H1 (cell line): ENCODE data around the gene KLHL29. TPM values are rescaled to one million over a fixed set of nuclear protein-coding genes. Genes with fewer than 3 reads are reported as not detected.

Experiments used
- CTCF ChIA-PET: fragments of 300-600 bp; sonication (Branson Sonifier 250); formaldehyde crosslinking; loops from one replicate; lab custom pipeline; 2021; ENCODE audit not compliant: partially characterized antibody; lab: Charles Lee
- POLR2A ChIA-PET: fragments of 300-600 bp; sonication (Branson Sonifier 250); formaldehyde crosslinking; loops from one replicate; lab custom pipeline; 2021; ENCODE audit warnings: inconsistent platforms; ENCODE audit not compliant: partially characterized antibody; lab: Charles Lee
- DNase-seq, 2 experiments: peaks; one replicate each; pipeline versions ENCODE4 v3.0.0 to v3.0.0-alpha.2; 2010 to 2022; ENCODE audit warnings: low spot score in 2 of 2, low read depth in 1 of 2, mixed read lengths in 1 of 2
- FAIRE-seq: peaks from 2 replicates; lab custom pipeline; 2011; peaks lifted over from hg19 to GRCh38; lab: Jason Lieb, UNC
- H2AFZ ChIP-seq: 2 replicates; pipeline ENCODE4 v1.8.1; 2012; ENCODE audit warnings: low read length, inconsistent platforms
- H2AK5ac ChIP-seq: 2 replicates; pipeline ENCODE4 v1.6.1; 2013; ENCODE audit warnings: low read depth, low read length
- H2BK120ac ChIP-seq: replicated peaks from 2 replicates; pipeline ENCODE3; 2013; ENCODE audit warnings: low read depth, low read length, inconsistent platforms
- H2BK12ac ChIP-seq: 2 replicates; pipeline ENCODE4 v1.6.1; 2013; ENCODE audit warnings: low read depth, low read length
- H2BK15ac ChIP-seq: 2 replicates; pipeline ENCODE4 v1.6.1; 2013; ENCODE audit warnings: low read length
- H2BK20ac ChIP-seq: 2 replicates; pipeline ENCODE4 v1.6.1; 2013; ENCODE audit warnings: low read length
- H2BK5ac ChIP-seq: 2 replicates; pipeline ENCODE4 v1.6.1; 2013; ENCODE audit warnings: low read depth, low read length
- H3K14ac ChIP-seq: 2 replicates; pipeline ENCODE4 v1.6.1; 2013; ENCODE audit warnings: inconsistent platforms; ENCODE audit not compliant: insufficient read length
- H3K18ac ChIP-seq: 2 replicates; pipeline ENCODE4 v1.6.1; 2013; ENCODE audit warnings: low read length; ENCODE audit errors: extremely low read depth
- H3K23ac ChIP-seq: 2 replicates; pipeline ENCODE4 v1.6.1; 2013; ENCODE audit warnings: inconsistent platforms; ENCODE audit not compliant: insufficient read length
- H3K23me2 ChIP-seq: 2 replicates; pipeline ENCODE4 v1.6.1; 2013; ENCODE audit warnings: low read depth, low read length
- H3K27ac ChIP-seq: 2 replicates; pipeline ENCODE4 v1.6.1; 2011; ENCODE audit warnings: low read depth, low read length, inconsistent platforms
- H3K27me3 ChIP-seq, 4 experiments: replicated peaks in 1 of 4; 1 replicate in 1 of 4; 2 replicates in 3 of 4; pipeline versions ENCODE4 v1.6.1 to v1.8.1; 2011 to 2013; ENCODE audit warnings: low read length in 3 of 4, mild to moderate bottlenecking in 3 of 4, inconsistent platforms in 2 of 4, mixed read lengths in 2 of 4, moderate library complexity in 1 of 4; ENCODE audit not compliant: control insufficient read depth in 3 of 4, insufficient read depth in 3 of 4; ENCODE audit errors: extremely low read depth in 1 of 4
- H3K36me3 ChIP-seq, 4 experiments: 2 replicates each; pipeline versions ENCODE4 v1.6.1 to v1.8.1; 2011 to 2013; ENCODE audit warnings: mild to moderate bottlenecking in 4 of 4, low read length in 3 of 4, moderate library complexity in 2 of 4, control low read depth in 1 of 4, inconsistent platforms in 1 of 4; ENCODE audit not compliant: insufficient read depth in 4 of 4, control insufficient read depth in 2 of 4
- H3K4ac ChIP-seq: replicated peaks from 2 replicates; pipeline ENCODE3; 2013; ENCODE audit warnings: low read length, low read depth, mixed read lengths, inconsistent platforms; ENCODE audit not compliant: insufficient read length
- H3K4me1 ChIP-seq, 4 experiments: replicated peaks in 1 of 4; 1 replicate in 1 of 4; 2 replicates in 3 of 4; pipeline versions ENCODE4 v1.6.1 to v1.8.1; 2011 to 2013; ENCODE audit warnings: low read length in 3 of 4, inconsistent platforms in 2 of 4, mixed read lengths in 1 of 4; ENCODE audit not compliant: insufficient read depth in 4 of 4, control insufficient read depth in 3 of 4
- H3K4me2 ChIP-seq, 2 experiments: 2 replicates each; pipeline versions ENCODE4 v1.6.1 to v1.8.1; 2011 to 2013; ENCODE audit warnings: low read depth in 2 of 2, low read length in 2 of 2, control low read depth in 1 of 2, inconsistent platforms in 1 of 2, mild to moderate bottlenecking in 1 of 2; ENCODE audit not compliant: insufficient read depth in 1 of 2
- H3K4me3 ChIP-seq, 4 experiments: fragments of 200-600, 300-600 bp in 1 of 4; sonication (generic), shearing (Covaris generic), sonication (Bioruptor Twin) in 1 of 4; 2 replicates each; pipeline versions ENCODE4 v1.5.1 to v1.8.1; 2011 to 2016; ENCODE audit warnings: low read length in 4 of 4, low read depth in 3 of 4, control low read depth in 2 of 4, inconsistent platforms in 2 of 4, mild to moderate bottlenecking in 2 of 4, mixed read lengths in 1 of 4, moderate library complexity in 1 of 4; ENCODE audit not compliant: insufficient read depth in 2 of 4; ENCODE audit errors: extremely low read depth in 1 of 4
- H3K56ac ChIP-seq: replicated peaks from 2 replicates; pipeline ENCODE3; 2013; ENCODE audit warnings: low read depth, mild to moderate bottlenecking, mixed read lengths, low read length, inconsistent platforms; ENCODE audit not compliant: insufficient read length
- H3K79me1 ChIP-seq: 2 replicates; pipeline ENCODE4 v1.6.1; 2013; ENCODE audit warnings: low read depth, low read length, control low read depth
- H3K79me2 ChIP-seq, 2 experiments: 2 replicates each; pipeline versions ENCODE4 v1.6.1 to v1.8.1; 2012 to 2013; ENCODE audit warnings: low read length in 2 of 2, mild to moderate bottlenecking in 2 of 2, inconsistent platforms in 1 of 2; ENCODE audit not compliant: insufficient read depth in 2 of 2, control insufficient read depth in 1 of 2
- H3K9ac ChIP-seq, 4 experiments: replicated peaks in 1 of 4; 1 replicate in 1 of 4; 2 replicates in 3 of 4; pipeline versions ENCODE4 v1.6.1 to v1.8.1; 2011 to 2013; ENCODE audit warnings: low read depth in 3 of 4, low read length in 3 of 4, control low read depth in 2 of 4, mild to moderate bottlenecking in 2 of 4, moderate library complexity in 2 of 4, inconsistent platforms in 1 of 4; ENCODE audit errors: extremely low read depth in 1 of 4
- H3K9me3 ChIP-seq, 2 experiments: 2 replicates each; pipeline versions ENCODE4 v1.6.1 to v1.8.1; 2012 to 2013; ENCODE audit warnings: mild to moderate bottlenecking in 2 of 2, moderate library complexity in 2 of 2, control low read depth in 1 of 2, inconsistent platforms in 1 of 2, low read depth in 1 of 2, low read length in 1 of 2, mixed read lengths in 1 of 2; ENCODE audit not compliant: insufficient read depth in 2 of 2
- H4K20me1 ChIP-seq, 2 experiments: replicated peaks in 1 of 2; 2 replicates each; pipeline versions ENCODE3 to v1.8.1; 2011 to 2013; ENCODE audit warnings: inconsistent platforms in 2 of 2, low read length in 2 of 2, mild to moderate bottlenecking in 1 of 2; ENCODE audit not compliant: insufficient read depth in 2 of 2, control insufficient read depth in 1 of 2
- H4K5ac ChIP-seq: 2 replicates; pipeline ENCODE4 v1.6.1; 2013; ENCODE audit warnings: low read length, low read depth, mixed read lengths, inconsistent platforms; ENCODE audit not compliant: insufficient read length
- H4K8ac ChIP-seq: 2 replicates; pipeline ENCODE4 v1.8.0; 2013; ENCODE audit warnings: mild to moderate bottlenecking, moderate library complexity, low read length, inconsistent platforms; ENCODE audit not compliant: insufficient read depth; ENCODE audit errors: extremely low read depth
- H4K91ac ChIP-seq: replicated peaks from 2 replicates; pipeline ENCODE3; 2013; ENCODE audit warnings: low read length, mixed read lengths, inconsistent platforms; ENCODE audit not compliant: insufficient read length
- BACH1 ChIP-seq: IDR thresholded peaks from 2 replicates; pipeline ENCODE4 v1.6.1; 2012; ENCODE audit warnings: low read length, improper control_type of control experiment
- CBX8 ChIP-seq: fragments of 300-800, 300-1000 bp; sonication (generic); IDR thresholded peaks from 2 replicates; pipeline ENCODE4 v1.7.1; 2016; ENCODE audit warnings: low read depth, low read length, borderline replicate concordance
- CHD1 ChIP-seq: IDR thresholded peaks from 2 replicates; pipeline ENCODE4 v1.6.1; 2012; ENCODE audit warnings: low read depth, low read length, improper control_type of control experiment
- KDM4A ChIP-seq: IDR thresholded peaks from one replicate; pipeline ENCODE4 v1.7.1; 2012; ENCODE audit warnings: low read depth, mild to moderate bottlenecking, moderate library complexity, low read length, inconsistent platforms; ENCODE audit not compliant: severe bottlenecking
- POU5F1 ChIP-seq: IDR thresholded peaks from 2 replicates; pipeline ENCODE4 v1.6.1; 2011; ENCODE audit warnings: low read depth, mild to moderate bottlenecking, low read length, moderate library complexity
- TEAD4 ChIP-seq: IDR thresholded peaks from 2 replicates; pipeline ENCODE4 v1.6.1; 2012; ENCODE audit warnings: low read depth, low read length, inconsistent platforms, mixed read lengths
- YY1 ChIP-seq: IDR thresholded peaks from 2 replicates; pipeline ENCODE4 v1.6.1; 2011; ENCODE audit warnings: low read depth, mild to moderate bottlenecking, low read length
- WGBS, 2 experiments: shearing (Covaris generic) in 1 of 2; methylation state at CpG; one replicate each; pipeline versions ENCODE4 v1.1.6 to v1.1.7; 2013 to 2015; ENCODE audit warnings: low lambda C conversion rate in 2 of 2, mixed read lengths in 2 of 2, inconsistent platforms in 1 of 2, low coverage in 1 of 2, missing lambda C conversion rate in 1 of 2; ENCODE audit not compliant: insufficient replicate concordance in 2 of 2, insufficient coverage in 1 of 2, insufficient read length in 1 of 2; ENCODE audit errors: extremely low coverage in 1 of 2, missing lambda C conversion rate in 1 of 2; 5-methylcytosine and 5-hydroxymethylcytosine counted together
- polyA plus RNA-seq, 7 experiments: library from polyadenylated mRNA; depleted of rRNA in 3 of 7; stranded (reverse) in 5 of 7; unstranded in 2 of 7; fragments of >200 nt in 5 of 7; fragments of 200-250 nt in 2 of 7; gene quantifications; 1 replicate in 5 of 7; 2 replicates in 1 of 7; 4 replicates in 1 of 7; pipeline versions ENCODE4 v1.2.1 to v1.2.3, GENCODE V29; 2011 to 2013; ENCODE audit warnings: missing spikeins in 2 of 7, mixed read lengths in 2 of 7
- total RNA-seq: library from RNA; stranded (reverse); fragmentation: NEBNext Ultra II Directional; extraction: Animal tissue kit (Norgen Biotek cat#: 25700); gene quantifications from 2 replicates; pipeline ENCODE4 v1.2.1, GENCODE V29; 2021
- TF ChIP-seq, protein P1 (sequence below): IDR thresholded peaks from 2 replicates; pipeline ENCODE4 v1.6.1; 2012; ENCODE audit warnings: low read length, inconsistent platforms
- TF ChIP-seq, protein P2 (sequence below): IDR thresholded peaks from 2 replicates; pipeline ENCODE4 v1.6.1; 2011; ENCODE audit warnings: low read length, improper control_type of control experiment

KLHL29 gene
- total and polyA plus RNA-seq, 2 of the 8 experiments (the other 6 are each of a cell fraction or from before 2014, with no cell fraction given): 1.1 to 4.7 TPM

GRCh38 chr2:23504591-23504990 lies 119.6 kb downstream of the KLHL29 start:
- Histone ChIP-seq H3K4ac (no peak overlapping the region), H3K9ac (no peak overlapping the region), H4K5ac (no peak overlapping the region), H2AK5ac (no peak overlapping the region), H3K18ac (no peak overlapping the region), H3K27ac (no peak overlapping the region), H2BK20ac (no peak overlapping the region), H3K4me1 (peaks cover 0 to 4% (median 0%) of the 10 kb centered on the region in 4 experiments; a peak in 4 of 7 replicates), H3K79me2 (no peaks in the 10 kb centered on the region), H3K23me2 (no peaks in the 10 kb centered on the region; the same call in 1 of the 2 replicates), H3K36me3 (no peaks in the 10 kb centered on the region), H2AFZ (no peak overlapping the region), H3K14ac (no peak overlapping the region), H4K20me1 (no peaks in the 10 kb centered on the region), H3K9me3 (no peaks in the 10 kb centered on the region), H3K27me3 (no peaks in the 10 kb centered on the region), H4K91ac (no peak overlapping the region), H3K4me3 (no peak overlapping the region), H2BK12ac (no peak overlapping the region), H4K8ac (no peak overlapping the region; the same call in 1 of the 2 replicates), H3K4me2 (no peak overlapping the region), H2BK15ac (no peak overlapping the region), H2BK5ac (no peak overlapping the region), H3K56ac (no peak overlapping the region), H2BK120ac (no peak overlapping the region), H3K23ac (no peak overlapping the region), H3K79me1 (no peaks in the 10 kb centered on the region)
- no peak for DNase-seq
- POLR2A ChIA-PET: no interaction called here
- TF ChIP-seq, protein P1, sequence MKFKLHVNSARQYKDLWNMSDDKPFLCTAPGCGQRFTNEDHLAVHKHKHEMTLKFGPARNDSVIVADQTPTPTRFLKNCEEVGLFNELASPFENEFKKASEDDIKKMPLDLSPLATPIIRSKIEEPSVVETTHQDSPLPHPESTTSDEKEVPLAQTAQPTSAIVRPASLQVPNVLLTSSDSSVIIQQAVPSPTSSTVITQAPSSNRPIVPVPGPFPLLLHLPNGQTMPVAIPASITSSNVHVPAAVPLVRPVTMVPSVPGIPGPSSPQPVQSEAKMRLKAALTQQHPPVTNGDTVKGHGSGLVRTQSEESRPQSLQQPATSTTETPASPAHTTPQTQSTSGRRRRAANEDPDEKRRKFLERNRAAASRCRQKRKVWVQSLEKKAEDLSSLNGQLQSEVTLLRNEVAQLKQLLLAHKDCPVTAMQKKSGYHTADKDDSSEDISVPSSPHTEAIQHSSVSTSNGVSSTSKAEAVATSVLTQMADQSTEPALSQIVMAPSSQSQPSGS: no peak
- TF ChIP-seq, protein P2, sequence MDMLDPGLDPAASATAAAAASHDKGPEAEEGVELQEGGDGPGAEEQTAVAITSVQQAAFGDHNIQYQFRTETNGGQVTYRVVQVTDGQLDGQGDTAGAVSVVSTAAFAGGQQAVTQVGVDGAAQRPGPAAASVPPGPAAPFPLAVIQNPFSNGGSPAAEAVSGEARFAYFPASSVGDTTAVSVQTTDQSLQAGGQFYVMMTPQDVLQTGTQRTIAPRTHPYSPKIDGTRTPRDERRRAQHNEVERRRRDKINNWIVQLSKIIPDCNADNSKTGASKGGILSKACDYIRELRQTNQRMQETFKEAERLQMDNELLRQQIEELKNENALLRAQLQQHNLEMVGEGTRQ: no peak
- TF ChIP-seq POU5F1: no peak
- TF ChIP-seq KDM4A: no peak
- TF ChIP-seq YY1: no peak
- TF ChIP-seq CHD1: no peak
- TF ChIP-seq BACH1: no peak
- TF ChIP-seq CBX8: no peak
- no peak for TF ChIP-seq TEAD4
- WGBS, 2 experiments: 90% methylated on average over 7 of the region's 8 CpGs; no CpG with 5 or more reads in 1 of the 2 experiments
- CTCF ChIA-PET: interaction anchor here (0.5 to 3.6 kb wide), 19 partner anchors 9 to 136 kb away, joined by 3 to 23 read pairs (median 3); no protein-coding TSS in a partner anchor
- FAIRE-seq: no peak
